ENCODE measurements around the gene NGEF.

NGEF gene

DNA sequence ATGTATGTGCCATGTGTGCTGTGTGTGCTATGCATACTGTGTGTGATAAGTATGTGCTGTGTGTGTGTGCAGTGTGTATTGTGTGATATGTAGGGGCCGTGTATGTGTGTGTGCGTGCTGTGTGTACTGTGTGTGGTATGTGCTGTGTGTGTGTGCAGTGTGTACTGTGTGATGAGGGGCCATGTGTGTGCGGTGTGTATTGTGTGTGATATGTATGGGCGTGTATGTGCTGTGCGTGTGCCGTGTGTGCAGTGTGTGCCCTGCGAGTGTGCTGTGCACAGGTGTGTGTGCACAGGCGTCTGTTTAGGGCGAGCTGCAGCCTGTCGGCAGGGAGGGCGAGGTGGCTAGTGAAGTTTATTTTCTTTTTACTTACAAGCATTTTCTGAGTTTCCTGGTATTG lies 126.9 kb downstream of the NGEF start:
- no peaks in the 10 kb centered on the region; the same call in 1 of the 2 replicates for H3K27me3 ChIP-seq (ENCODE audit: insufficient read depth, low read length)
- H3K9me2 ChIP-seq (ENCODE audit: low read depth, low read length): no peaks in the 10 kb centered on the region
- no peak overlapping the region for H2AFZ ChIP-seq (ENCODE audit: low read length)
- H3F3A ChIP-seq (ENCODE audit: insufficient read depth, low read length): no peaks in the 10 kb centered on the region
- no peaks in the 10 kb centered on the region for H4K20me1 ChIP-seq (ENCODE audit: insufficient read depth, low read length)
- no peaks in the 10 kb centered on the region for H3K79me2 ChIP-seq (ENCODE audit: insufficient read depth, low read length)
- no peaks in the 10 kb centered on the region for H3K4me1 ChIP-seq (ENCODE audit: insufficient read depth, low read length, severe bottlenecking)
- H3K4me2 ChIP-seq (ENCODE audit: low read length): no peak overlapping the region
- no peak overlapping the region for H3K27ac ChIP-seq (ENCODE audit: low read depth, low read length, poor library complexity, severe bottlenecking)
- H3K9ac ChIP-seq (ENCODE audit: low read length): no peak overlapping the region
- H3K9me3 ChIP-seq (ENCODE audit: low read length): no peaks in the 10 kb centered on the region
- H3K36me3 ChIP-seq (ENCODE audit: insufficient read depth, low read length): no peaks in the 10 kb centered on the region
- H3K4me3 ChIP-seq (ENCODE audit: low read depth, low read length, poor library complexity, severe bottlenecking): no peak overlapping the region
- TF ChIP-seq EZH2 (IDR thresholded peaks at IDR 0.05; ENCODE audit: borderline replicate concordance, low read length): no peak
- TF ChIP-seq, protein P1, sequence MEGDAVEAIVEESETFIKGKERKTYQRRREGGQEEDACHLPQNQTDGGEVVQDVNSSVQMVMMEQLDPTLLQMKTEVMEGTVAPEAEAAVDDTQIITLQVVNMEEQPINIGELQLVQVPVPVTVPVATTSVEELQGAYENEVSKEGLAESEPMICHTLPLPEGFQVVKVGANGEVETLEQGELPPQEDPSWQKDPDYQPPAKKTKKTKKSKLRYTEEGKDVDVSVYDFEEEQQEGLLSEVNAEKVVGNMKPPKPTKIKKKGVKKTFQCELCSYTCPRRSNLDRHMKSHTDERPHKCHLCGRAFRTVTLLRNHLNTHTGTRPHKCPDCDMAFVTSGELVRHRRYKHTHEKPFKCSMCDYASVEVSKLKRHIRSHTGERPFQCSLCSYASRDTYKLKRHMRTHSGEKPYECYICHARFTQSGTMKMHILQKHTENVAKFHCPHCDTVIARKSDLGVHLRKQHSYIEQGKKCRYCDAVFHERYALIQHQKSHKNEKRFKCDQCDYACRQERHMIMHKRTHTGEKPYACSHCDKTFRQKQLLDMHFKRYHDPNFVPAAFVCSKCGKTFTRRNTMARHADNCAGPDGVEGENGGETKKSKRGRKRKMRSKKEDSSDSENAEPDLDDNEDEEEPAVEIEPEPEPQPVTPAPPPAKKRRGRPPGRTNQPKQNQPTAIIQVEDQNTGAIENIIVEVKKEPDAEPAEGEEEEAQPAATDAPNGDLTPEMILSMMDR (IDR thresholded peaks at IDR 0.05; ENCODE audit: low read length): no peak

DNA sequence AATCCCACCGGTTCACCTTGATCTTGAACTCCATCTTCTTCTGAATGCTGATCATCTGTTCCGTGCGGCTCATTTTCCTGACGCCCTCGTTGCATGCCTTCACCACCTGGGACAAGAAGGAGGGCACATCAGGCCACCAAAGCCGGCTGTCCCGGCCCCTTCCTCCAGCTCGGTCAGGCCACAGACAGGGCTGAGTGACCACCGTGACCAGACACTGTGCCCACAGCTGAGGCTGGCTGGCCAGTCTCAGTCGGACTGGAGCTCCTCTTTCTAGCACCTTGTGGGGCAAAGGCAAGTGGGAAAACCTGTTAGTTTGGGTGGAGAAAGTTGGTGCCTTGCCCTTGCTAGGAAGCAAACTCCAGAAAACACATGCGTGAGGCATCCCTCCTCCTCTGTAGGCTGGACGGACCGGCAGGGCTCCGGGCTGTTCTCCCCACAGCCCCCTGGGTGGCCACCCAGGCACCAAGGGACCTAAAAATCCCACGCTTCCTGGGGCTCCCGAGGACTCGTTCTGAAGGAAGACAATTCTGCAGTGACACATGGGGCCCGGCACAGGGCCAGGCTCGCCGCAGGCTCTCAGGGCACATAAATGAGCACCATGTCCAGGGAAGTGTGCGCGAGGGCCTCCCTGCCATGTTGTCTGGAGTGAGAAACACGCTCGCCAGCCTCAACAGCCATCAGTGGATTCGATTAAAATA lies 127.6 kb downstream of the NGEF start:
- H4K20me1 ChIP-seq (ENCODE audit: insufficient read depth, low read length): no peaks in the 10 kb centered on the region
- H3F3A ChIP-seq (ENCODE audit: insufficient read depth, low read length): no peaks in the 10 kb centered on the region
- no peak overlapping the region for H3K4me3 ChIP-seq (ENCODE audit: low read depth, low read length, poor library complexity, severe bottlenecking)
- no peaks in the 10 kb centered on the region for H3K4me1 ChIP-seq (ENCODE audit: insufficient read depth, low read length, severe bottlenecking)
- no peak overlapping the region for H3K9ac ChIP-seq (ENCODE audit: low read length)
- TF ChIP-seq, protein P1 (IDR thresholded peaks at IDR 0.05; ENCODE audit: low read length): no peak
- no peak for TF ChIP-seq EZH2 (IDR thresholded peaks at IDR 0.05; ENCODE audit: borderline replicate concordance, low read length)
- no peak overlapping the region for H3K4me2 ChIP-seq (ENCODE audit: low read length)
- H3K27ac ChIP-seq (ENCODE audit: low read depth, low read length, poor library complexity, severe bottlenecking): no peak overlapping the region
- no peaks in the 10 kb centered on the region for H3K36me3 ChIP-seq (ENCODE audit: insufficient read depth, low read length)
- no peaks in the 10 kb centered on the region for H3K9me3 ChIP-seq (ENCODE audit: low read length)
- no peaks in the 10 kb centered on the region for H3K9me2 ChIP-seq (ENCODE audit: low read depth, low read length)
- H3K27me3 ChIP-seq (ENCODE audit: insufficient read depth, low read length): no peaks in the 10 kb centered on the region; the same call in 1 of the 2 replicates
- H3K79me2 ChIP-seq (ENCODE audit: insufficient read depth, low read length): no peaks in the 10 kb centered on the region
- no peak overlapping the region for H2AFZ ChIP-seq (ENCODE audit: low read length)

DNA sequence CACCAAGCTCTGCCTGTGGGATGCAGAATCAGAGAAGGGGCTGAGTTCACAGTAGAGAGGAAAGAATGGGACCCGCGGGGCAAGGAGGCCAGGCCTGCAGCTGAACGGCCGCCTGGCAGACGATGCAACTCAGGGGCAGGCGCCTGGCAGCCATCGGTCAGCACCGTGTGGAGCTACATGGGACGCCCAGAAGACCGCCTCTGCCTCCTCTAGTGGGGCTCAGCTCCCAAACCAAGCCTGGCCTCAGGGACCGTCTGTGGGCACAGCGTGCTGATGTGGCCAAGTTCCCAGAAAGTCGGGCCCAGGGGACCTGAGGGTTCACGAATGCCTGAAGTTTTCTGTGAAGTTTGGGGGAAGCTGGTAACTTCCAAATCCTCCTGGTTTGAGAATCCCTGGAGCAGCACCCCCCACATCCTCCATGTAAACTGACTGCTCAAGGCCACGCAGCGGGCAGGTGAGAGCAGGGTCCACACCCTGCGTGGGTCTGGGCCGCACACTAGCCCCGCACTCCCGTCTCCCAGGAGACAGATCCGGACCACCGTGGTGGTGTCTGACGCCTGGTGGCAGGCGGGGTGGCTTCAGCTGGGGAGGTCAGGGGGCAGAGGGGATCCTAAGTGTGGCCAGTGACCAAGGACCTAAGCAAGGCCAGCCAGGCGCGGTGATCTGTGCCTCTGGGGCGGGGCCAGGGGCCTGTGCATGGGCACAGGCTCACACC lies 128.3 kb downstream of the NGEF start:
- no peak overlapping the region for H3K4me2 ChIP-seq (ENCODE audit: low read length)
- no peaks in the 10 kb centered on the region for H3K9me3 ChIP-seq (ENCODE audit: low read length)
- no peaks in the 10 kb centered on the region; the same call in 1 of the 2 replicates for H3K27me3 ChIP-seq (ENCODE audit: insufficient read depth, low read length)
- H4K20me1 ChIP-seq (ENCODE audit: insufficient read depth, low read length): no peaks in the 10 kb centered on the region
- H3K9me2 ChIP-seq (ENCODE audit: low read depth, low read length): no peaks in the 10 kb centered on the region
- no peaks in the 10 kb centered on the region for H3F3A ChIP-seq (ENCODE audit: insufficient read depth, low read length)
- H3K9ac ChIP-seq (ENCODE audit: low read length): no peak overlapping the region
- TF ChIP-seq EZH2 (IDR thresholded peaks at IDR 0.05; ENCODE audit: borderline replicate concordance, low read length): no peak
- TF ChIP-seq, protein P1 (IDR thresholded peaks at IDR 0.05; ENCODE audit: low read length): no peak
- no peak overlapping the region for H3K27ac ChIP-seq (ENCODE audit: low read depth, low read length, poor library complexity, severe bottlenecking)
- H3K4me3 ChIP-seq (ENCODE audit: low read depth, low read length, poor library complexity, severe bottlenecking): no peak overlapping the region
- H3K79me2 ChIP-seq (ENCODE audit: insufficient read depth, low read length): no peaks in the 10 kb centered on the region
- H3K4me1 ChIP-seq (ENCODE audit: insufficient read depth, low read length, severe bottlenecking): no peaks in the 10 kb centered on the region
- no peaks in the 10 kb centered on the region for H3K36me3 ChIP-seq (ENCODE audit: insufficient read depth, low read length)
- H2AFZ ChIP-seq (ENCODE audit: low read length): no peak overlapping the region

Data from OCI-LY1 (cell line).